Esophagus squamous epithelium (tissue), 5 donors: Measurements from ENCODE around the gene JARID2. TPM values are rescaled to one million over a fixed set of nuclear protein-coding genes. Genes with fewer than 3 reads are reported as not detected.

ENCODE experiments used
- DNase-seq: peaks from one replicate; lab custom pipeline; 2025; lab: John Stamatoyannopoulos, UW
- H3K27ac ChIP-seq, 4 donors: fragments of 200-600 bp; sonication (generic); one replicate each; pipeline ENCODE4 v1.5.1; 2016 to 2019; ENCODE audit warnings: mild to moderate bottlenecking in 1 of 4
- H3K27me3 ChIP-seq, 4 donors: fragments of 200-600 bp; sonication (generic); 1 replicate in 3 of 4; 2 replicates in 1 of 4; pipeline versions ENCODE4 v1.5.1 to v1.6.0; 2017 to 2021; ENCODE audit warnings: antibody characterized with exemption in 1 of 4
- H3K36me3 ChIP-seq, 3 donors: fragments of 200-600 bp; sonication (generic); one replicate each; pipeline ENCODE4 v1.5.1; 2016 to 2019
- H3K4me1 ChIP-seq, 3 donors: fragments of 200-600 bp; sonication (generic); one replicate each; pipeline ENCODE4 v1.5.1; 2017 to 2019
- H3K4me3 ChIP-seq, 4 donors: fragments of 200-600 bp; sonication (generic); 1 replicate in 3 of 4; 2 replicates in 1 of 4; pipeline ENCODE4 v1.5.1; 2016 to 2019; ENCODE audit warnings: mild to moderate bottlenecking in 2 of 4, moderate library complexity in 1 of 4
- H3K9me3 ChIP-seq, 3 donors: fragments of 200-600 bp; sonication (generic); one replicate each; pipeline ENCODE4 v1.5.1; 2016 to 2019
- CTCF ChIP-seq, 6 experiments: fragments of 450-650 bp in 4 of 6; fragments of 200-600 bp in 2 of 6; sonication (generic) in 2 of 6; IDR thresholded peaks; one replicate each; pipeline ENCODE4 v1.5.1; 2016 to 2019; ENCODE audit warnings: antibody characterized with exemption in 6 of 6, mild to moderate bottlenecking in 4 of 6, moderate library complexity in 4 of 6
- POLR2A ChIP-seq, 4 donors: fragments of 450-650 bp; IDR thresholded peaks; one replicate each; pipeline ENCODE4 v1.6.1; 2017; ENCODE audit warnings: antibody characterized with exemption in 4 of 4, mild to moderate bottlenecking in 4 of 4, moderate library complexity in 3 of 4
- WGBS, 2 donors: methylation state at CpG; one replicate each; pipeline ENCODE4 v1.1.5; 2018; 5-methylcytosine and 5-hydroxymethylcytosine counted together
- intact Hi-C: fragments of 100-400 bp; cut with DNase I; formaldehyde crosslinking; loops from one replicate; pipeline ENCODE4 v1.15.0; 2022
- total RNA-seq, 4 donors: library from RNA; depleted of rRNA; stranded (reverse); fragments of >200 nt; gene quantifications; one replicate each; pipeline ENCODE4 v1.1.0, GENCODE V29; 2016
- donor health status: DM: yes; HTN: yes; CAD: no.

The JARID2 gene
- total RNA-seq, 4 donors from 2014 or later = 13.3 to 19.6 (median 16.3) TPM

GRCh38 chr6:15427331-15428070 is 181.6 kb downstream of the JARID2 start:
- TF ChIP-seq CTCF (IDR thresholded peaks at IDR 0.05) (no peak), POLR2A (IDR thresholded peaks at IDR 0.05) (no peak)
- Histone ChIP-seq H3K27me3 (no peaks in the 10 kb centered on the region), H3K4me1 (peaks cover 5 to 82% (median 21%) of the 10 kb centered on the region in 3 donors), H3K36me3 (no peaks in the 10 kb centered on the region), H3K27ac (no peak overlapping the region), H3K4me3 (no peak overlapping the region), H3K9me3 (no peaks in the 10 kb centered on the region)
- intact Hi-C loops = no loop called here
- no peak for DNase-seq
- 65 to 72% methylated on average over 5 of the region's 5 CpGs for WGBS, 2 donors

DNA sequence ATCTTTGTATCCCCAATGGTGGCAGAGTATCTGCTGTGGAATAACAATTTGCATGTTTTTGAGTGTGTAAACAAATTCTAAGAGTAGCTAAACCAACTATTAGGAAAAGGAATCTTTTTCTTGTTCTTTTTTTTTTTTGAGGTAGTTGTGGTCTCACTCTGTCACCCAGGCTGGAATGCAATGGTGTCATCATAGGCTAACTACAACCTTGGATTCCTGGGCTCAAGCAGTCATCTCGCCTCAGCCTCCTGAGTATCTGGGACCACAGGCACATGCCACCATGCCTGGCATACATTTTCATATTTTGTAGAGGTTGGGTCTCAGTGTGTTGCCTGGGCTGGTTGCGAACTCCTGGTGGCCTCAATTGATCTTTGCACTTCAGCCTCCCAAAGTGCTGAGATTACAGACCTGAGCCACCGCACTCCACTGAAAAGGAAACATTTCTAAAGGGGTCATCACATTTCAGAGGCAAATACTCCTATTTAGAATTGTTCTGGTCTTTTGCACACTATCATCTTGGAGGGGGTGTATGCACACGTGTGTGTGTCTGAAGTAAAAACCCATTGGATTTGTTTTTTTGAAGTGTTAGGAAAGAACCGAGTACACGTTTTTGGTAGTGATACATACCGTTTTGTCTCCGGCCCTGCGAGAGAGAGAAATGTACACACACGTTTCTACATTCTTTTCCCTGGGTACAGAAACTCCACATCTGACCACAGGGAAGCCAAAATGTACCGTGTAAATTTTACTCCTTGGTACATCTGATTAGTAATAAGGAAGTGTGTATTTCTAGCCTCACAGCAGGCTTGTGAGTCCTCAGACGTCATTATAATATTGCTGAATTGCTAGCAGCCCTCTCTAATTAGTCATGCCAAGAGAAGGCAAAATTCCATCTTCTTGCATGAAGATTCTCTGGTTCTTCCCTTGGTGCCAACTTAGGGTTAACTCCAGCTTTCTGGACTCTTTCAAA is 183.6 kb downstream of the JARID2 start:
- 75 to 76% methylated on average over 12 of the region's 12 CpGs for WGBS, 2 donors
- Histone ChIP-seq H3K27ac (peak overlapping the region in 1 of 4 donors; percentile 59), H3K4me3 (no peak overlapping the region), H3K9me3 (no peaks in the 10 kb centered on the region), H3K36me3 (no peaks in the 10 kb centered on the region), H3K27me3 (no peaks in the 10 kb centered on the region), H3K4me1 (peaks cover 9 to 87% (median 36%) of the 10 kb centered on the region in 3 donors)
- TF ChIP-seq POLR2A (IDR thresholded peaks at IDR 0.05) (no peak), CTCF (IDR thresholded peaks at IDR 0.05) (no peak)
- intact Hi-C loops = loop anchor here (10.0 kb wide), 1 partner anchor 175 kb away; no protein-coding TSS in a partner anchor
- DNase-seq = no peak

GRCh38 chr6:15430186-15430585 is 184.3 kb downstream of the JARID2 start:
- TF ChIP-seq POLR2A (IDR thresholded peaks at IDR 0.05) (no peak), CTCF (IDR thresholded peaks at IDR 0.05) (no peak)
- H3K36me3 ChIP-seq = no peaks in the 10 kb centered on the region
- H3K4me3 ChIP-seq = no peak overlapping the region
- H3K4me1 ChIP-seq = peaks cover 9 to 90% (median 38%) of the 10 kb centered on the region in 3 donors
- no peak for DNase-seq
- H3K27ac ChIP-seq = peak overlapping the region in 2 of 4 donors; percentile 25 to 55
- WGBS, 2 donors = 75 to 82% methylated on average over 2 of the region's 2 CpGs
- intact Hi-C loops = loop anchor here (10.0 kb wide), 1 partner anchor 175 kb away; no protein-coding TSS in a partner anchor
- no peaks in the 10 kb centered on the region for H3K27me3 ChIP-seq
- no peaks in the 10 kb centered on the region for H3K9me3 ChIP-seq

- intact Hi-C loops = loop anchor here (10.0 kb wide), 1 partner anchor 176 kb away; no protein-coding TSS in a partner anchor
- WGBS, 2 donors = 66 to 80% methylated on average over 6 of the region's 6 CpGs
- Histone ChIP-seq H3K36me3 (no peaks in the 10 kb centered on the region), H3K4me1 (peaks cover 11 to 93% (median 38%) of the 10 kb centered on the region in 3 donors), H3K27me3 (no peaks in the 10 kb centered on the region), H3K27ac (peak overlapping the region in 3 of 4 donors; percentile 1 to 55 (median 36)), H3K4me3 (no peak overlapping the region), H3K9me3 (no peaks in the 10 kb centered on the region)
- no peak for TF ChIP-seq CTCF (IDR thresholded peaks at IDR 0.05)
- TF ChIP-seq POLR2A (IDR thresholded peaks at IDR 0.05) = no peak
- DNase-seq = no peak
These were observed 185.1 kb downstream of the JARID2 start for GRCh38 chr6:15430931-15431405.
